GM12801 (cell line): ENCODE measurements around the gene FFAR2.

Experiments
- CTCF ChIP-seq: IDR thresholded peaks from one replicate; pipeline ENCODE4 v1.5.1; 2011; ENCODE audit warnings: control low read depth; ENCODE audit not compliant: insufficient read length; ENCODE audit errors: extremely low read depth

Gene FFAR2

DNA sequence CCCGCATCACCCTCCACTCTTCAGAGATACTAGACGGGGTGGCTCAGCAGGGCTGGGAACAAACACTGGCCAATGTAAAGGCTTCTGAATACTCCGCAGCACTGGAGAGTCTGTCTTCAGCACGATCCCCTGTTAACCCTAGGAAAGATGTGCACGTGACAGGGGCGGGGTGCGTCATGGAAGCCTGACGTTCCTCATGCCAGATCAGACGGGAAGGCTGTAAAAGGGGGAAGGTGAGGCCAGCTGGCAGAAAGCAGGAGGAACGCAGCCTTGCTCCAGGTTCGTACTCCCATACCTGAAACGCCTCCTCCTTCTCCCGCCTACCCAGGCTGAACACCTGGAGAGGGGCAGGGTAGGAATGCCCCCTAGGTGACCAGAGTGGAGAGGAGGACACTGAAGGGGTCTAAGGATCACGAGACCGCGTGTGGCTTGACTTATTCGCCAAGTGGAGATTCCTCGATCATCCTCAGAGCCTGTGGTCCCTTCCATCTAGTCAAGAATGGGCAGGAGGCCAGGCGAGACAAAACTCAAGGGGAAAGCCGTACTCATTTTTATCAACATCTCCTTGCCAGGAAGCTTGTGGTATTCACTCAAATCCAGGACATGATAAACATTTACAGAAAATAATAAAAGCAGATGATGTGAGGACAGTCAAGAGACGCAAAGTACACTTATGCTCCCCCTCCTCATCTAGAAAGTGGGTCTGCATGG is 18.2 kb upstream of the FFAR2 start:
- TF ChIP-seq CTCF = no peak

GRCh38 chr19:35430409-35431144 is 17.5 kb upstream of the FFAR2 start:
- no peak for TF ChIP-seq CTCF

DNA sequence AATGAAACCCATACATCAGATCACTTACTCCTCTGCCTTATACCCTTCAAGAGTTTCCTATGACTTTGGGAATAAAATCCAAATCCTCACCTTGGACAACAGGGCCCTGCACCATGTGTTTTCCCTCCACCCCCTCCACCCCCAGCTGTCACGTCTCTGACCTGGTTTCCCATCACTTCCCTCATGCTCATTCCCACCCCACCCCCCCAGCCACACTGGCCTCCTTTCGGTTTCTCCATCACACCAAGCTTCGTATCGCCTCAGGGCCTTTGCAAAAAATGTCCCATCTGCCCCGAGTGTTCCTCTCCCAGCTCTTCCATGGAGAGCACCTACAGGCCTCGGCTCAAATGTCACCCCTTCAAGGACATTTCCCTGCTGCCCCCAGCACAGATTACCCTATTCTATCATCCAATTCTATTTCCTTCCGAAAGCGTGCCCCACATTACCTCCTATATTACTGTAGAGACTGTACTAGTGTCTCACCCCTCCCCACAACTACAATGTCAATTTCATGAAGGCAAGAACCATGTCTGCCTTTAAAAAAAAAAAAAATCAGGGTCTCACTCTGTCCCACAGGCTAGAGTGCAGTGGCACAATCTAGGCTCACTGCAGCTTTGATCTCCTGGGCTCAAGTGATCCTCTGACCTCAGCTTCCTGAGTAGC is 16.8 kb upstream of the FFAR2 start:
- no peak for TF ChIP-seq CTCF

GRCh38 chr19:35432911-35433310 is 15.1 kb upstream of the FFAR2 start:
- TF ChIP-seq CTCF = no peak

- no peak for TF ChIP-seq CTCF
These were observed 14.6 kb upstream of the FFAR2 start for GRCh38 chr19:35433448-35433847.

DNA sequence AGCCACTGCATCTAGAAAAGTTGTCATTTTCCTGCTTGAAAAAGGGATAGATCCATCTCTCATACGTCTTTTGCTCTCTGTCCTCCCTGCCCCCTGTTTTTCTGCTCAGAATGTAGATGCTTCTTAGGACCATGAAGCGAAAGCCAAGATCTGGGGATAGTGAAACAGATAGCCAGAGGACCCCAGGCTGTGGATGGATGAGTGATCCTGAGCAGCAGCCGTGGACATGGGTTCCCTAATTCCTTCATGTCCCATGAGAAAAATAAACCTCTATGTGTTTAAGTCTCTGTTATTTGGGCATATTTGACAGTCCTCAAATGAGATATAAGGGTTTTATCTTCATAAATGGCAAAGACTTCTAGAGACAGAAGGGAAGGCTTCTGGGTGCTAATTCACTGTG is 12.2 kb upstream of the FFAR2 start:
- no peak for TF ChIP-seq CTCF
